IPS-18a (cell line): ENCODE data around the gene GHR.
"Not testable (repeated sequence)": the region's sequence is repeated elsewhere in the genome, so short reads cannot be mapped to it uniquely, and the experiment has no call there.

Experiments used
- H3K27ac ChIP-seq: one replicate; pipeline ENCODE4 v1.5.1; 2013; ENCODE audit warnings: low read length
- H3K27me3 ChIP-seq: one replicate; pipeline ENCODE4 v1.6.1; 2013; ENCODE audit warnings: mild to moderate bottlenecking, low read length; ENCODE audit not compliant: control insufficient read depth, insufficient read depth
- H3K36me3 ChIP-seq: one replicate; pipeline ENCODE4 v1.6.1; 2013; ENCODE audit warnings: low read depth, low read length; ENCODE audit not compliant: control insufficient read depth
- H3K4me1 ChIP-seq: one replicate; pipeline ENCODE4 v1.6.1; 2013; ENCODE audit warnings: low read depth, low read length; ENCODE audit not compliant: control insufficient read depth
- H3K4me3 ChIP-seq: one replicate; pipeline ENCODE4 v1.5.1; 2013; ENCODE audit warnings: low read length
- H3K9ac ChIP-seq: one replicate; pipeline ENCODE4 v1.6.1; 2013; ENCODE audit warnings: mild to moderate bottlenecking, low read length, moderate library complexity
- H3K9me3 ChIP-seq: one replicate; pipeline ENCODE4 v1.6.1; 2013; ENCODE audit warnings: low read depth, low read length; ENCODE audit not compliant: control insufficient read depth

GHR gene

GRCh38 chr5:42572313-42572712 lies 149.1 kb downstream of the GHR start:
- H3K4me3 ChIP-seq = no peak overlapping the region
- no peaks in the 10 kb centered on the region for H3K36me3 ChIP-seq
- H3K4me1 ChIP-seq = no peaks in the 10 kb centered on the region
- no peak overlapping the region for H3K9ac ChIP-seq
- H3K9me3 ChIP-seq = no peaks in the 10 kb centered on the region
- no peak overlapping the region for H3K27ac ChIP-seq
- no peaks in the 10 kb centered on the region for H3K27me3 ChIP-seq

GRCh38 chr5:42573386-42573785 lies 150.1 kb downstream of the GHR start:
- Histone ChIP-seq H3K9ac (no peak overlapping the region), H3K27ac (no peak overlapping the region), H3K27me3 (no peaks in the 10 kb centered on the region), H3K4me1 (no peaks in the 10 kb centered on the region), H3K36me3 (no peaks in the 10 kb centered on the region), H3K9me3 (no peaks in the 10 kb centered on the region), H3K4me3 (no peak overlapping the region)

- not testable (repeated sequence) for H3K4me1 ChIP-seq, H3K36me3 ChIP-seq, H3K27ac ChIP-seq, H3K9me3 ChIP-seq, H3K4me3 ChIP-seq, H3K27me3 ChIP-seq, H3K9ac ChIP-seq
Observed at GRCh38 chr5:42575914-42576313, 152.7 kb downstream of the GHR start.

- not testable (repeated sequence) for H3K4me1 ChIP-seq, H3K36me3 ChIP-seq, H3K27me3 ChIP-seq, H3K27ac ChIP-seq, H3K9me3 ChIP-seq, H3K4me3 ChIP-seq, H3K9ac ChIP-seq
Observed at GRCh38 chr5:42578901-42579300, 155.7 kb downstream of the GHR start.

GRCh38 chr5:42579320-42579719 lies 156.1 kb downstream of the GHR start:
- no peaks in the 10 kb centered on the region for H3K4me1 ChIP-seq
- no peaks in the 10 kb centered on the region for H3K9me3 ChIP-seq
- H3K36me3 ChIP-seq = no peaks in the 10 kb centered on the region
- H3K9ac ChIP-seq = no peak overlapping the region
- no peak overlapping the region for H3K4me3 ChIP-seq
- H3K27me3 ChIP-seq = no peaks in the 10 kb centered on the region
- H3K27ac ChIP-seq = no peak overlapping the region

GRCh38 chr5:42581845-42582244 lies 158.6 kb downstream of the GHR start:
- Histone ChIP-seq H3K9ac (no peak overlapping the region), H3K36me3 (no peaks in the 10 kb centered on the region), H3K4me1 (no peaks in the 10 kb centered on the region), H3K27me3 (no peaks in the 10 kb centered on the region), H3K4me3 (no peak overlapping the region), H3K9me3 (no peaks in the 10 kb centered on the region), H3K27ac (no peak overlapping the region)

GRCh38 chr5:42582723-42583122 lies 159.5 kb downstream of the GHR start:
- H3K4me1 ChIP-seq = no peaks in the 10 kb centered on the region
- no peaks in the 10 kb centered on the region for H3K36me3 ChIP-seq
- no peak overlapping the region for H3K9ac ChIP-seq
- no peaks in the 10 kb centered on the region for H3K9me3 ChIP-seq
- no peaks in the 10 kb centered on the region for H3K27me3 ChIP-seq
- no peak overlapping the region for H3K4me3 ChIP-seq
- no peak overlapping the region for H3K27ac ChIP-seq

- H3K27ac ChIP-seq = no peak overlapping the region
- no peaks in the 10 kb centered on the region for H3K36me3 ChIP-seq
- H3K27me3 ChIP-seq = no peaks in the 10 kb centered on the region
- no peak overlapping the region for H3K4me3 ChIP-seq
- H3K9me3 ChIP-seq = no peaks in the 10 kb centered on the region
- H3K9ac ChIP-seq = no peak overlapping the region
- H3K4me1 ChIP-seq = no peaks in the 10 kb centered on the region
Observed at GRCh38 chr5:42583322-42583721, 160.1 kb downstream of the GHR start.

- H3K36me3 ChIP-seq = no peaks in the 10 kb centered on the region
- H3K27ac ChIP-seq = no peak overlapping the region
- H3K27me3 ChIP-seq = no peaks in the 10 kb centered on the region
- H3K4me1 ChIP-seq = no peaks in the 10 kb centered on the region
- H3K9me3 ChIP-seq = no peaks in the 10 kb centered on the region
- H3K9ac ChIP-seq = no peak overlapping the region
- H3K4me3 ChIP-seq = no peak overlapping the region
Observed at GRCh38 chr5:42586625-42587024, 163.4 kb downstream of the GHR start.

- H3K36me3 ChIP-seq = no peaks in the 10 kb centered on the region
- no peak overlapping the region for H3K9ac ChIP-seq
- no peaks in the 10 kb centered on the region for H3K4me1 ChIP-seq
- no peak overlapping the region for H3K4me3 ChIP-seq
- H3K27me3 ChIP-seq = no peaks in the 10 kb centered on the region
- H3K27ac ChIP-seq = no peak overlapping the region
- no peaks in the 10 kb centered on the region for H3K9me3 ChIP-seq
Observed at GRCh38 chr5:42587096-42587723, 164.0 kb downstream of the GHR start.

GRCh38 chr5:42590566-42590965 lies 167.3 kb downstream of the GHR start:
- no peaks in the 10 kb centered on the region for H3K9me3 ChIP-seq
- no peaks in the 10 kb centered on the region for H3K36me3 ChIP-seq
- H3K27me3 ChIP-seq = no peaks in the 10 kb centered on the region
- no peak overlapping the region for H3K27ac ChIP-seq
- H3K9ac ChIP-seq = no peak overlapping the region
- H3K4me3 ChIP-seq = no peak overlapping the region
- H3K4me1 ChIP-seq = no peaks in the 10 kb centered on the region

- Histone ChIP-seq H3K27ac (no peak overlapping the region), H3K27me3 (no peaks in the 10 kb centered on the region), H3K4me3 (no peak overlapping the region), H3K9me3 (no peaks in the 10 kb centered on the region), H3K36me3 (no peaks in the 10 kb centered on the region), H3K9ac (no peak overlapping the region), H3K4me1 (no peaks in the 10 kb centered on the region)
Observed at GRCh38 chr5:42591015-42591414, 167.8 kb downstream of the GHR start.
